ENCODE results near the gene FBF1.

- TF ChIP-seq CTCF (IDR thresholded peaks at IDR 0.05) = no peak
- no peak for TF ChIP-seq POLR2A (IDR thresholded peaks at IDR 0.05)
These were observed 39.1 kb downstream of the FBF1 start for GRCh38 chr17:75901727-75902126.

All from breast epithelium (tissue), 3 donors.